HG02981 (cell line): ENCODE data around the gene SREK1IP1.

Source experiments
- ATAC-seq: cut with Tn5 transposase; IDR thresholded peaks from one replicate; pipeline ENCODE4 v1.9.1; 2021; ENCODE audit warnings: mild to moderate bottlenecking, moderate library complexity; ENCODE audit not compliant: unreplicated experiment

The SREK1IP1 gene

DNA sequence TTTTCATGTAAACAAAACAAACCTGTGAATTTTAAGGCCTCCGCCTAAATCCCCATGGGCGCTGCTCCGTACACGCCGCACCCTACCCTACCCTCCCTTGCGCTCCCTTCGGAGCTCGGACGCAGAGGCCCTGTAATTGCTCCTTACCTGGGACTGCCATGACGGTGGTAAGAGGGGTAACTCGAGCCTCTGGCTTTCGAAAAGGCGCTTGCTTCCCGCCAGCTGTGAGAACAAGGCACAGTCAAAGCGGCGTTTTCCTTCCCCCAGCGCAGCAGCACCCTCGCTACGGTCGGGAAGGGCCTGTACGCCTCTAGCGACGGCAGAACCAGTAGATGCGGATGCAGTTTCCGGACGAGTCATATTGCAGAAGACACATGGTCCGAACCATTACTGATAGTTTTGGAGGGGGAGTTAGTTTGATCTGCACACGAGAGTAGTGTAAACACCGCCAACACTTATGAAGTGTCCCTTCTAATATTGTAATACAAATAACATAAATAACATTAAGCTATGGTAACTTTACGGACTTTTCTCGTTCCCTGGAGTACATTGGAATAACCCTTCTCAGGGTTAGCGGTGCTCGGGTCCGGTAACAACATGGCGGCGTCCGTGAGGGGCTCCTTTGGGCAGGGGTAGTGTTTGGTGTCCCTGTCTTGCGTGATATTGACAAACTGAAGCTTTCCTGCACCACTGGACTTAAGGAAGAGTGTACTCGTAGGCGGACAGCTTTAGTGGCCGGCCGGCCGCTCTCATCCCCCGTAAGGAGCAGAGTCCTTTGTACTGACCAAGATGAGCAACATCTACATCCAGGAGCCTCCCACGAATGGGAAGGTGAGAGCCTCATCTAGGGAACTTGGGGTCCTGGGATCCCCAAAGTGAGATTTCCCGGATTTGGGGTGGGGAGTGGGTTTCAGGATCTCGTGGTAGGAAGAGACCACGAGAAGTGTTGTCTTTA lies at the start of gene SREK1IP1, which contains the start of gene CWC27:
Gene SREK1IP1, minus strand, starts transcription at position 334 of the 955 bp plus-strand sequence. Its CDS starts 174 bp downstream, at position 160.
Gene CWC27, plus strand, starts transcription at position 573 of the 955 bp plus-strand sequence. Its CDS starts 217 bp downstream, at position 790.
- peak; percentile 95 for ATAC-seq

DNA sequence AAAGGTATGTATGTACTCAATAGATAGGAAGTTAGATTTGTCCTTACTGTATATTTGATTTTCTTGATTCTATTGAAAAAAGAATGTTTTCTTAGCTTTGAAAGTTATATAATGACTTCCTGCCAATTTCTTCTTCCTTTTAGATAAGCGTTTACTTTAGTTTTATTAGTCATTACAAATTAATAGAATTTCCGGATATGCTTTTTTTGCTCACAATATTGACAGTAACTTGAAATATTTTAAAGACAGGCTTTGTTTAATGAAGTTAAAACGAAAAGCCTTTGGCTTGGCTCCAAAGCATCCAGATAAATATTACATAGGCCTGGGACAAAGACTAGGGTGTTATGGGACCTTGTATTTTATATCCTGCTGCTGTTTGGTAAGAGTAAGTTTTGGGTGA lies 49.8 kb upstream of the SREK1IP1 start:
- no peak for ATAC-seq

- ATAC-seq, result peak; percentile 96
These were observed 45.6 kb upstream of the SREK1IP1 start for GRCh38 chr5:64814073-64814472.

- no peak for ATAC-seq
These were observed 42.7 kb upstream of the SREK1IP1 start for GRCh38 chr5:64811050-64811640.

- ATAC-seq, result no peak
These were observed 39.0 kb upstream of the SREK1IP1 start for GRCh38 chr5:64807520-64807919.

GRCh38 chr5:64806537-64806936 lies 38.0 kb upstream of the SREK1IP1 start:
- ATAC-seq, result no peak

GRCh38 chr5:64800926-64801325 lies 32.4 kb upstream of the SREK1IP1 start:
- no peak for ATAC-seq

- ATAC-seq, result no peak
These were observed 27.8 kb upstream of the SREK1IP1 start for GRCh38 chr5:64796301-64796700.

DNA sequence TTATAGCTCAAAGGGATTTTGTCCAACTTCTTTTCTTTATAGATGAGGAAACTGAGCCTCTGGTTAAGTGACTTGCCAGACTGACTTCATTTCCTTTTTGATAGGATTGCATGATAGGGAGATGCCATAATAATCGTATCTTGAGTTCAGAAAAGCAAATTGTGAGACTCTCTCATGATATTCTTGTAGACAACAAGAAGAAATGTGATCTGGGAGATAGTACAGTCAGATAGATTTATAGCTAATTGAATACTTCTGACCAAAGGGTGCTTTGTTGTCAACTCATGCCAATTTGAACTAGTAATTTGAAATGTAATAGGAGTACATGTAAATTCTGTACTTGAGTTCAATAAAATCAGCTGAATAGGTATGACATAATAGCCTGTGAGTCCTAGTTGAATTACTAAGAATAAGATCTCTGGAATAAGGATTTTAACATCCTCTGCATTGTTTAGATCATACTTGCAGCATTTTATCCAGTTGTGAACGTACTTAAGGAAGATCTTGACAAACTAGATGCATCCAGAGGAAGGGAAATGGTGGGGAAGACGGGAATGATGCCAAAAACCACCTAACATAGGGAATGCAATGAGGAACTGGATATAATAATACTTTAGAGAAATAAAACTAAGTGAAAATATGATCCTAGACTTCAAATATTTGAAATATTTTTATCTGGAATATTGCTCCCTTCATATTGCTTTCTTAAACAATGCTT lies 25.7 kb upstream of the SREK1IP1 start:
- no peak for ATAC-seq

- ATAC-seq, result no peak
These were observed 24.0 kb upstream of the SREK1IP1 start for GRCh38 chr5:64792469-64792868.

- ATAC-seq, result no peak
These were observed 21.7 kb upstream of the SREK1IP1 start for GRCh38 chr5:64790210-64790609.

- no peak for ATAC-seq
These were observed 21.0 kb upstream of the SREK1IP1 start for GRCh38 chr5:64789457-64789856.

DNA sequence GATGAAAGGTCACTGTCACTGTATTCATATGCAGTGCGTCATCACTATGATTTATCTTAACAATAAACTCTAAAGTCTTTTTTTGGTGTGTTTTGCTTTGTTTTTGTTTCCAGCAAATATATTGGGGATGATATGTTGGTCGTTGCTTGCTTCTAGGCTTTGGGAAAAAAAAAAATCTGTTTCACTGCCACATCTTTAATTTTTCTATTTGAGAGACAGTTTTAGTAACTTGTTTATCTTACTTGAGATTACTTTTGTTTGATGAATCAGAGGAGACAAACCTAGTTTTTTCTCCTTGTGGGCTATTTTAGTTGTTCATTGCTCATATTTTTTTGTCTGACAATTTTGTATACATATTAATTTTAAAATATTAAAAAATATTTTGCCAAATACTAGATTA lies 19.7 kb upstream of the SREK1IP1 start:
- ATAC-seq, result no peak

DNA sequence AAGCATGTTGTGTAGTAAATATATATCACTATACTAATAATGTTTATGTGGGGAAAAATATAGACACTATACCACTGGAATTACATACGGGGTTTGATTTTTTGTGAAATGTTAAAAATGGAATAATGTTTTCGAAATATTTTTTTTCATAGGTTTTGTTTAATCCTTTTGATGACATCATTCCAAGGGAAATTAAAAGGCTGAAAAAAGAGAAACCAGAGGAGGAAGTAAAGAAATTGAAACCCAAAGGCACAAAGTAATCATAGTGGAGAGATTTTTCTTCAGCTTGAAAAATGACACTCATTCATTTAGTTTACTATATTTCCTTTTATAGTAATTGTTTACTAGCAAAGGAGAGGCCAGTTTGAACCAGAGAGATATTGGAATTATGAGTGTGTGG lies 17.9 kb upstream of the SREK1IP1 start:
- ATAC-seq, result no peak

DNA sequence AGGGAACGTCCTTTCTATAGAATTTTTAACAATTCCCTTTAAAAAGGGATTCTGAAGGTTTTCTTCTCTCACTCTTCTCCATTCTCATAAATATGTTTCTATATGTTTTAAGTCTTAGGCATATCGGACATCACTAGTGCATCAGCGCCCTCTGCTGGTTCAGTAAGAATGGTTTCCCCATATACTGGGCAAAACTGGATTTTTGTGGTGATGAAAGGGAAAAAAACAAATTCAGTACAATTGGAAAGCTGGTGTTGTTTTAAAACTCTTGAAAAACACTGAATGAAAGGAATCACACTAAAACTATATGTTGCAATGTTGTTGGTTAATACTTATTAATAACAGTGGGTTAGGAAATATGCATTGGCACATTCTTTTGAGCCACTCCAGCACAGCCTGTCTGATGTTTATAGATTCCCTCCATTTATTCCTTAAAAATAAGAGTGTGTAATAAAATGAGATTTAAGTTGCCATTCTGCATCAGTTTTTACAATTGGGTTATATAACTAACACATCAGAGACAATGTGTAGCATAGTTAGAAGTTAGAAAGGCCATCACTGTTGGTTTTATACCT lies 16.0 kb upstream of the SREK1IP1 start:
- peak; percentile 80 for ATAC-seq

DNA sequence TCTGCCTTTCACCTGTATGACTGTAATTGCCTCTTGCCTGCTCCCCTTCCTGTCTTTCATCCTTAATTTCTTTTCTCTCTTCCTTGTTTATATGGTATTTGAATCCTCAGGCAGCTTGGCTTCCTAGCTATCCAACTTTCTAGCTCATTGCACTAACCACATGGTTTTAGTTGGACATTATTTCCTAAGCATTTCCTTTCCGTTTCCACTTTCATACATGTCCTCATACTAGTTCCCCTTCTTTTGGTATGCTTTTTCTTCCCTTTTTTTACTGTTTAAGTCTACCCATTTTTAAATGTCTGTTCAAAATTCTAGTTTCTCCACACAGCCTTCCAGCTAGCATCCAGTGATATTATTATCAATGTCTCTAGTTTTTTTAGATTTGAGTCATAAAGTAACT lies 6.8 kb upstream of the SREK1IP1 start:
- ATAC-seq, result no peak

GRCh38 chr5:64773533-64773932 lies 5.0 kb upstream of the SREK1IP1 start:
- no peak for ATAC-seq

DNA sequence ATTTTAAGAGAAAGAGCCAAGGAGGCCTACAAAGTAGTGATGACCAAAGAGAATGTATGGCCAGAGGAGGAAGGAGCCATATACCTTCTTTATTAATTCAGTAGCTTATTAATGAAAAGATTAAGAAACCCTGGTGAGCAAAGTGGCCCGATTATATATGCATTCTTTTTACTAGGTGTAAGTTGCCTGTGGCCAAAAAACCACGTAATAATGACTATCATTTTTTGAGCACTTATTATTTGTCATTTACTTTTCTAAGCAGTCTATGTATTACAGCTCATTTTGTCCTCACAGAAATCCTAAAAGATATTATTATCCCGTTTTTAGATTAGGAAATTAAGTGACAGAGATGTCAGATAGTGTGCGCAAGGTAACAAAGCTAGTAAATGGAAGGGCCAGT lies 3.2 kb upstream of the SREK1IP1 start:
- ATAC-seq, result no peak

DNA sequence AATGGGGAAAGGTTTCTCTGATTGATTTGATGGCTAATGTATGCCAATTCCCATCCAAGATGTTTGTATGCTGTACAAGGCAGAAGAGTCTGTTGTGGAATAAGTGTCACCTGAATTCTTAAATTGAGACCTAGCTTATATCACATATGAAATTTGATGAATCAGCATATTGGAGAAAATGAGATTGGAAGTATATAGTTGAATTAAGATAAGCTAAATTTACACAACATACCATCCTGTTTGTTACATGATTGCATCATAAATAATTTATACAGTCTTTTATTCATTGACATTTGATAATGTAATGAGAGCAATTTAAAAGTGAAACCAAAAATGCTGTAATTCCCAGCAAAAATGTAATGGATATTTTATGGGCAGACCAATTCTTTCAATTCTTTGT lies 1.4 kb upstream of the SREK1IP1 start:
- ATAC-seq, result no peak

DNA sequence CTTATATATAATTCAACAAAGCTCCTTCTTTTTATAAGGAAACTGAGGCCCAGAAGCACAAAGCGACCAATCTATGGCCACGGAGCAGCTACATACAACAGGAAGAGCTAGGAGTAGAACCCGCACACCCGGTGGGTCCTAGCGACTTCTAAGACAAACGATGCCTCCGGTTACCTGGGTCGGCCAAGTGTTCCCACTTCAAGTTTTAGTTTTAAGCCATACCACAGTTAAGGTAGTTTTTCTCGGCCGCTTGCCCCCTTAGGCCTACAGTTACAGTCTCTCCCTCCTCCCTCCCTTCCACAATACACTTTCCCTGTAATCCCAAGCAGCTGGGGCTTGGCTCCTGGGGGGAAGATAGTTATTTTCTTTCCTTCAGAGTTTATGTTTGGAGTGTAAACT lies 533 bp downstream of the SREK1IP1 start:
- no peak for ATAC-seq

DNA sequence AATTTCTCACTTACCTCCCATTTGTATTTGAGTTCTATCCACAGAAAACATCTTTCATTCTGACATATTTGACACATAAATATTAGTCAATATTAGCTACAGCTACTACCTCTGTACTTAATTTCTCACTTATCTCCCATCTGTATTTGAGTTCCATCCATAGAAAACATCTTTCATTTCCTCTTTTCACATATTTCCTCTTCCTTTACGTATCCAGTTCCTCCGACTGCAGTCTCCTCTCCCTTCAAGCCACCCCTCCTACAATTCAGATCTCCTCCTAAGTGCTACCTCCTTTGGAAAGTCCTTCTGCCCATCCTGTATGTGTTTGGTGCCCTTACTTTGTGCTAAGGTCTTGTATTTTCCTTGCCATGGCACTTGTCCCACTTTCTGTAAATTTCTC lies 1.6 kb downstream of the SREK1IP1 start:
- ATAC-seq, result no peak
